CD4-positive, alpha-beta T cell (primary cell): Measurements from ENCODE around the gene CLEC16A. TPM values are rescaled to one million over a fixed set of nuclear protein-coding genes. Genes with fewer than 3 reads are reported as not detected.

Experiments used
- ATAC-seq: fragments of 200-7000 bp; cut with Tn5 transposase; one replicate; pipeline ENCODE4 v1.10.0; 2022; ENCODE audit warnings: mild to moderate bottlenecking; ENCODE audit not compliant: poor library complexity
- CTCF ChIA-PET: fragments of 350-600 bp; sonication (Branson Sonifier 250); formaldehyde crosslinking; loops from one replicate; lab custom pipeline; 2021; ENCODE audit warnings: antibody characterized with exemption, inconsistent platforms; lab: Charles Lee
- POLR2A ChIA-PET: fragments of 350-600 bp; sonication (Branson Sonifier 250); formaldehyde crosslinking; loops from one replicate; lab custom pipeline; 2021; ENCODE audit warnings: antibody characterized with exemption, inconsistent platforms; lab: Charles Lee
- DNase-seq, 14 experiments: peaks; one replicate each; pipeline ENCODE4 v3.0.0-alpha.2; 2013 to 2020; ENCODE audit warnings: mixed read lengths in 2 of 14
- H3K27ac ChIP-seq, 2 donors: one replicate each; pipeline versions ENCODE4 v1.5.1 to v1.7.0; 2013; ENCODE audit warnings: low read length in 2 of 2, low read depth in 1 of 2, mild to moderate bottlenecking in 1 of 2
- H3K27me3 ChIP-seq, 2 experiments: 1 replicate in 1 of 2; 2 replicates in 1 of 2; pipeline versions ENCODE4 v1.6.1 to v1.7.0; 2013; ENCODE audit warnings: low read length in 2 of 2, control low read depth in 1 of 2, mild to moderate bottlenecking in 1 of 2, moderate library complexity in 1 of 2; ENCODE audit not compliant: insufficient read depth in 2 of 2, control insufficient read depth in 1 of 2
- H3K36me3 ChIP-seq: one replicate; pipeline ENCODE4 v1.6.1; 2013; ENCODE audit warnings: low read length, control low read depth; ENCODE audit not compliant: insufficient read depth
- H3K4me1 ChIP-seq: one replicate; pipeline ENCODE4 v1.6.1; 2013; ENCODE audit warnings: low read length, control low read depth; ENCODE audit not compliant: insufficient read depth
- H3K4me3 ChIP-seq: one replicate; pipeline ENCODE4 v1.5.1; 2013; ENCODE audit warnings: mild to moderate bottlenecking, low read length, moderate library complexity
- H3K9me3 ChIP-seq, 2 experiments: 1 replicate in 1 of 2; 2 replicates in 1 of 2; pipeline versions ENCODE4 v1.6.1 to v1.7.0; 2013; ENCODE audit warnings: low read length in 2 of 2, mild to moderate bottlenecking in 2 of 2, control low read depth in 1 of 2, moderate library complexity in 1 of 2; ENCODE audit not compliant: control insufficient read depth in 1 of 2, insufficient read depth in 1 of 2
- H3K27ac Mint-ChIP-seq: one replicate; pipeline ENCODE4 v1.8.0; 2020; ENCODE audit warnings: mixed read lengths
- H3K27me3 Mint-ChIP-seq: one replicate; pipeline ENCODE4 v1.8.0; 2021; ENCODE audit warnings: mixed read lengths
- H3K36me3 Mint-ChIP-seq: one replicate; pipeline ENCODE4 v1.8.0; 2021; ENCODE audit warnings: low read depth, mixed read lengths
- H3K4me1 Mint-ChIP-seq: one replicate; pipeline ENCODE4 v1.8.0; 2021; ENCODE audit warnings: low read depth, mixed read lengths
- H3K4me3 Mint-ChIP-seq: one replicate; pipeline ENCODE4 v1.8.0; 2020; ENCODE audit warnings: mild to moderate bottlenecking, mixed read lengths
- H3K9me3 Mint-ChIP-seq: one replicate; pipeline ENCODE4 v1.8.0; 2020; ENCODE audit warnings: mixed read lengths
- intact Hi-C, 2 experiments: fragments of 100-400 bp; cut with DNase I in 1 of 2; cut with micrococcal nuclease in 1 of 2; formaldehyde crosslinking; loops; one replicate each; pipeline versions ENCODE4 v1.15.1 to v1.9.0; 2023 to 2025; cut with DNase I, micrococcal nuclease
- total RNA-seq, 174 experiments: library from RNA in 2 of 174; stranded (reverse) in 2 of 174; gene quantifications; one replicate each; pipeline ENCODE4 v1.2.3 and lab custom pipeline; 2021 to 2026
- TF ChIP-seq, protein P1 (sequence below): fragments of 200-600 bp; IDR thresholded peaks from one replicate; pipeline ENCODE4 v1.8.0; 2022; ENCODE audit warnings: antibody characterized with exemption, mild to moderate bottlenecking

The CLEC16A gene
- total RNA-seq, 2 experiments from 2014 or later, result 21.7 to 22.7 TPM

- H3K36me3 ChIP-seq, result peaks cover 20% of the 10 kb centered on the region
- ChIA-PET POLR2A (no interaction called here), CTCF (no interaction called here)
- Mint-ChIP-seq H3K27me3 (no peaks in the 10 kb centered on the region), H3K27ac (no peak overlapping the region), H3K4me1 (no peaks in the 10 kb centered on the region), H3K4me3 (no peak overlapping the region), H3K36me3 (peaks cover 22% of the 10 kb centered on the region), H3K9me3 (no peaks in the 10 kb centered on the region)
- intact Hi-C loops, result no loop called here
- H3K4me1 ChIP-seq, result no peaks in the 10 kb centered on the region
- no peak overlapping the region for H3K27ac ChIP-seq
- ATAC-seq (no peak), DNase-seq (no peak)
- no peak overlapping the region for H3K4me3 ChIP-seq
- no peaks in the 10 kb centered on the region for H3K27me3 ChIP-seq
- TF ChIP-seq, protein P1, sequence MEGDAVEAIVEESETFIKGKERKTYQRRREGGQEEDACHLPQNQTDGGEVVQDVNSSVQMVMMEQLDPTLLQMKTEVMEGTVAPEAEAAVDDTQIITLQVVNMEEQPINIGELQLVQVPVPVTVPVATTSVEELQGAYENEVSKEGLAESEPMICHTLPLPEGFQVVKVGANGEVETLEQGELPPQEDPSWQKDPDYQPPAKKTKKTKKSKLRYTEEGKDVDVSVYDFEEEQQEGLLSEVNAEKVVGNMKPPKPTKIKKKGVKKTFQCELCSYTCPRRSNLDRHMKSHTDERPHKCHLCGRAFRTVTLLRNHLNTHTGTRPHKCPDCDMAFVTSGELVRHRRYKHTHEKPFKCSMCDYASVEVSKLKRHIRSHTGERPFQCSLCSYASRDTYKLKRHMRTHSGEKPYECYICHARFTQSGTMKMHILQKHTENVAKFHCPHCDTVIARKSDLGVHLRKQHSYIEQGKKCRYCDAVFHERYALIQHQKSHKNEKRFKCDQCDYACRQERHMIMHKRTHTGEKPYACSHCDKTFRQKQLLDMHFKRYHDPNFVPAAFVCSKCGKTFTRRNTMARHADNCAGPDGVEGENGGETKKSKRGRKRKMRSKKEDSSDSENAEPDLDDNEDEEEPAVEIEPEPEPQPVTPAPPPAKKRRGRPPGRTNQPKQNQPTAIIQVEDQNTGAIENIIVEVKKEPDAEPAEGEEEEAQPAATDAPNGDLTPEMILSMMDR, result no peak
- no peaks in the 10 kb centered on the region for H3K9me3 ChIP-seq
Observed at GRCh38 chr16:11162586-11163268, 218.4 kb downstream of the CLEC16A start.

DNA sequence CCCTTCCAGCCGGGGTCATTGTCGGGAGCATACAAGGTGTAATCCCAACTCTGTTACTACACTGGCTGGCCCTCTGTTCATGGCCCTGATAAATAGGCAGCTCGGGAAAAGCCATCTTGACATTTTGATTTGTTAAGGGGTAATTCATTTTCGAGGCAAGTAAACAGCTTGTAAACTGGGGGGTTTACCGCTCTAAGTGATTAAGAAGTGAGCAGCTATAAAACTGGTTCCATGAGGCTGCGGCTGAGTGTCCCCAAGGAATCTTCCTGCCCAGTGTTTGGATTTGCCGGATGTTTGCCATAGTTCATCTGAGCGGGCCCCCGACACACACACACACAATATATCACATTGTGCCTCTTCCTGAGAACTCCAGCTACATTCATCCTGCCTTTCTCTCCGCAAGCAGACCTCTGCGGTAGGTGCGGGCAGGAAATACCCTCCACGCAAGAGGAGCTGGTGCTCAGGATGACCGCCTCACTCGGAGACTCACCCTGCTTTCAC, 219.4 kb downstream of the CLEC16A start:
- TF ChIP-seq, protein P1, result no peak
- H3K4me1 ChIP-seq, result no peaks in the 10 kb centered on the region
- no peak overlapping the region for H3K4me3 ChIP-seq
- H3K27me3 ChIP-seq, result no peaks in the 10 kb centered on the region
- intact Hi-C loops, result no loop called here
- H3K27me3 Mint-ChIP-seq, result no peaks in the 10 kb centered on the region
- H3K9me3 ChIP-seq, result no peaks in the 10 kb centered on the region
- ChIA-PET POLR2A (no interaction called here), CTCF (interaction anchor here (1.3 kb wide), 1 partner anchor 92 kb away, joined by 3 read pairs; no protein-coding TSS in a partner anchor)
- no peak overlapping the region for H3K4me3 Mint-ChIP-seq
- no peaks in the 10 kb centered on the region for H3K9me3 Mint-ChIP-seq
- no peak for DNase-seq
- H3K27ac Mint-ChIP-seq, result no peak overlapping the region
- no peak for ATAC-seq
- H3K4me1 Mint-ChIP-seq, result no peaks in the 10 kb centered on the region
- peaks cover 28% of the 10 kb centered on the region for H3K36me3 Mint-ChIP-seq
- peaks cover 24% of the 10 kb centered on the region for H3K36me3 ChIP-seq
- no peak overlapping the region for H3K27ac ChIP-seq

DNA sequence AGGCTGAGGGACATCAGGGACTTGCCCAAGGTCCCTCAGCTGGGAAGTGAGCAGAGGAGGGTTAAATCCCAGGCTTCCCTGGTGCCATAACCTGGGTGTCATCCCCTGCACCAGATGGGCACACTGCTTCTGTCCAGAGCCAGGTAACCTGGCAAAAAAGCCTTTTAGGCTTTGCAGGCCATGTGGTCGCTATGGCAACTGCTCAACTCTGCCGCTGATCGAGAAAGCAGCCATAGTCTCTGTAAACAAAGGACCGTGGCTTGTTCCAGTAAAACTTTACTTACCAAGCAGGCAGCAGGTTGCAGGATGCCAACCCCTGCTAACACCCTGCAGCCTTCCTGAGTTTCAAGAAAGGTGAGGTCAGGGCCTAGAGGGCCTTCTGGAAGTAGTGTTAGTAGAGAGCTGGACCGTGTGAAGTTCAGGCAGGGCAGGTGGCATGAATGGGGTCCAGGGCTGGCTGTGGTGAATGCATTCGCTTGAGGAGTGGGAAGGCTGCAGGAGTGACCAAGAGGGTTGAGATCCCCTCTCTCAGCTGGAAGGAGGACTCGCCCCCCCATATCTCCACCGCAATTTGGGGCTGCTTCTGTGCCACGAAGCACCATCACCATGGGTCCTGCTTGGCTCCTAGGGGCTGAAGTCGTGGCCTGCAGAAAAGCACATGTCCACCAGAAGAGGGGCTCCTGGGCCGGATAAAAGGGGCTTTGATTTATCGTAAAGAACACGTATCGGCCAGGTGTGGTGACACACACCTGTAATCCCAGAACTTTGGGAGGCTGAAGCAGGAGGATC, 220.3 kb downstream of the CLEC16A start:
- CTCF ChIA-PET, result interaction anchor here (1.3 kb wide), 1 partner anchor 91 kb away, joined by 3 read pairs; no protein-coding TSS in a partner anchor
- DNase-seq (no peak), ATAC-seq (no peak)
- Histone ChIP-seq H3K4me1 (no peaks in the 10 kb centered on the region), H3K27me3 (no peaks in the 10 kb centered on the region), H3K9me3 (no peaks in the 10 kb centered on the region), H3K36me3 (peaks cover 25% of the 10 kb centered on the region), H3K4me3 (no peak overlapping the region), H3K27ac (no peak overlapping the region)
- H3K27ac Mint-ChIP-seq, result no peak overlapping the region
- H3K27me3 Mint-ChIP-seq, result no peaks in the 10 kb centered on the region
- intact Hi-C loops, result no loop called here
- H3K4me1 Mint-ChIP-seq, result no peaks in the 10 kb centered on the region
- TF ChIP-seq, protein P1, result no peak
- peaks cover 28% of the 10 kb centered on the region for H3K36me3 Mint-ChIP-seq
- H3K9me3 Mint-ChIP-seq, result no peaks in the 10 kb centered on the region
- no peak overlapping the region for H3K4me3 Mint-ChIP-seq
- POLR2A ChIA-PET, result no interaction called here
